Kasumi-1 (cell line): ENCODE measurements around the gene ANKDD1A.

Experiments
- DNase-seq, 2 experiments: peaks; one replicate each; lab custom pipeline; 2025; lab: John Stamatoyannopoulos, UW

Gene ANKDD1A

DNA sequence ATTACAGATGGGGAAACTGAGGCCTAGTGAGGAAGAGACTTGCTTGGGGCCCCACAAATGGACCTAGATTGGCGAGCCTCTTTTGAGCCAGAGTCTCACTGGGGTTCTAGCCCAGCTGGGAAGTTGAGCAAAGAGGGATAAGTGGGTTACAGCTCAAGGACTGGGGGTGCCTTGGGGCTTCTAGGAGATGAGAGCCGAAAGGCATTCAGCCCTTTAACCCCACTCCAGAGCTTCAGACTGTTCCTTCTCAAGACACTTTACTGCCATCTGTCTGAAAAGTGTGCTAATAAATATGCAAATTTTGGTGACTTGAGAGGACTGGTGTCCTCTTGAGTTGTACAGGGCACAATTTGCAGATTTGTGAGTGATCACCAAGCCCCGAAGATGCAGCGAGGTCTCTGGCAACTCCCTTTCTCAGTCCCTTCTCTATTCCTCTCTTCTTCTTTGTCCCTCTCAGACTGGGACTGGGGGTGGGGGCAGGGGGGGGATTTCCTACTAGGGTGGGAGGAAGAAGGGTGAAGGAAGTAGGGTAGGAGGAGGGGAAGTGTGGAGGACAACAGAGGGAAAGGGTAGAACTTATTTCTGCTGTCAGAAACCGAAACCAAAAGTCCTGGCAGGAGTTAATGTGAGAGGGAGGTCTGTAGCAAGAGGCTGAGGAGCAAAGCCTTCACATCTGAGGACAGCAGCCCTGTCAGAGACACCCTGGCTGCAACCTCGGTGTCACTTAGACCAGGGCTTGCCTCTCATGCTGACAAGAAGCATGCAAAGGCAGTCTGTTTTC lies 16.2 kb upstream of the ANKDD1A start:
- DNase-seq: peak; percentile 92 to 94

- DNase-seq: no peak
These were observed 15.2 kb upstream of the ANKDD1A start for GRCh38 chr15:64896371-64897069.

DNA sequence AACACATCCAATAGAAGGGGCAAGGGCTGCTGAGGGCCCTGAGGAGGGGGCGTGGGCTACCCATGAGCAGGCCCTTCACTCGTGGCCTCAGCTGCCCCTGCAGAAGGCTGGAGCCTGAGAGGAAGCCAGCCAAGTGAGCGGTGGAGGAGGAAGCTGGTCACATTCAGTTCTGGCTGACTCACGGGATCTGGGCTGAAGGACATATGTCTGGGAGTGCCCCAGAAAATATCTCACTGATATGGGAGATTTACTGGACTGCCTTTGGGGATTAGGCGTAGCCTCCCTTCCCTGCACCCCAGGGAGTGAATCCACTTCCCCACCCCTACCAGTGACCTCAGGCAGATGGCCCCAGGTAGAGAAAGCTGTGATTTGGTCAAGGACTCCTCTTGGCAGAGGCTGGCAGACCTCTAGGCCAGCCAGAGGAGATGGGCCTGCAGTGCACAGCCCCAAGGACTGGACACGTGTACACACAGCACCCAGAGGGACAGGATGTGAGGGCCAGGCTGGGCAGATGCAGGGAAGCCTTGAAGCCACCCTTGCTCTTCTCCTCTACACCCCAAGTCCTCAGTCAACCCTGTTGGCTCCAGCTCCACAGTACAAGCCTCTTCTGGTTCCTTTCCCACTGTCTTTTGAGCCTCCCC lies 14.2 kb upstream of the ANKDD1A start:
- peak; percentile 28 to 36 for DNase-seq

DNA sequence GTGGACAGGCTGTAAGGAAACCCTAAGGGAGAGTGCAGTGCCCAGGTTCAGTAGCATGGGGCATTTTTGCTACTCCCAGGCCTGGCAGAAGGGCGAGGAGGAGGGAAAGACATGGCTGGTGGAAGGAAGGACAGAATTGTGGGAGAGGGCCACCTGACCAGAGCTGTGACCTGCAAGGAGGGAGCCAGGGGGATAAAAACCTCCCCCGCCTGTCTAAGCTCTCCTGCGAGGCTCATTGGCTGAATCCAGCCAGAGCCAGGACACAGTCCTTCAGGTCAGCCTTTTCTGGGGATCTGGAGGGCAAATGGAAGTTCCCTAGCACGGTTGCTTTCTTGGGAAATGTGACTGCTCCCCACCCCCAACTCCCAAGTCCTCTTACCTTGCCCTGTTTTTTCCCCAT lies 13.3 kb upstream of the ANKDD1A start:
- no peak for DNase-seq

DNA sequence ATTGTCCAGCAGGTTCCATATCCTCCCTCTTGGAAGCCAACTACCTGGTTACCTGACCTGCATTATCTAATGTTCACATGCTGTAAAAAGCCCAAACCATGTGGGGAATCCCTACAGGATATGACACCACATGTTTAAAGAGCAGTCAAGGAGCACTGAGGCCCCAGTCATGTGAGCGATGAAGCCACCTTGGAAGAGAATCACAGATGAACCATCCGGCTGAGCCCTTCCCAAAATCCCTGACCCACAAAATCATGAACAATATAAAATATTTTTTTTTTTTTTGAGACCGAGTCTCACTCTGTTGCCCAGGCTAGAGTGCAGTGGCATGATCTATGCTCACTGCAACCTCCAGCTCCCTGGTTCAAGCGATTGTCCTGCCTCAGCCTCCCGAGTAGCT lies 10.6 kb upstream of the ANKDD1A start:
- DNase-seq: no peak

DNA sequence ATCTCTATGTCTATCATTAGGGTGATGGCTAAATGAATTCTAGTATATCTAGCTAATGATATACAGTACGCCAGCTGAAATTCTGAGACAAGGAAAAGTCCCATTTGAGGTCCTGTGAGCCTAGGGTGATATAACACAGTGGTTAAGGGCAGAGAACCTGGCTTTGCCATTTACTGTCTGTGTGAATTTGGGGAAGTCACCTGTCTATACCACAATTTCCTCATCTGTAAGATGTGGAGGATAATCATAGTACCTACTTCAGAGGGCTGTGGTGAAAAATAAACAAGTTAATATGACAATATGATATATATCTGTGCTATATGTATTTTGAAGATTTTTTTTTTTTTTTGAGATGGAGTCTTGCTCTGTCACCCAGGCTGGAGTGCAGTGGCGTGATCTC lies 9.8 kb upstream of the ANKDD1A start:
- DNase-seq: no peak

GRCh38 chr15:64902863-64903262 lies 8.8 kb upstream of the ANKDD1A start:
- no peak for DNase-seq

GRCh38 chr15:64903326-64903950 lies 8.3 kb upstream of the ANKDD1A start:
- no peak for DNase-seq

GRCh38 chr15:64904189-64904588 lies 7.5 kb upstream of the ANKDD1A start:
- DNase-seq: no peak

- DNase-seq: peak; percentile 82 to 87
These were observed 6.4 kb upstream of the ANKDD1A start for GRCh38 chr15:64905119-64905831.

DNA sequence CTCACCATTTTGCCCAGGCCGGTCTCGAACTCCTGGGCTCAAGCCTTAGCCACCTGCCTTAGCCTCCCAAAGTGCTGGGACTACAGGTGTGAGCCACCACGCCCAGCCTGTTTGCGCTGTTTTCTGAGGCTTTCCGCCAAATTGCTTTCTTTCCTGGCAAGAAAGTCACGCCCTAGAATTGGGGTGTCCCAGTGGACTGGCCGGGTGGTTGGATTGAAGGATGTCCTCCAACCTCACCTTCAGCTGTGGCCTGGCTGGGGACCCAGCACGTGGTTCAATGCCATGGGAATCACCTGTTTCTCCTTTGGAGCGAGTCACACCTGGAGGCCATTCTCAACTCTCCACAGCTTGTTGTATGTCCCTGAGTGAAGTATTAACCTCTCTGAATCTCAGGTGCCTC lies 5.8 kb upstream of the ANKDD1A start:
- no peak for DNase-seq

- DNase-seq: no peak
These were observed 5.3 kb upstream of the ANKDD1A start for GRCh38 chr15:64906402-64906801.

GRCh38 chr15:64907991-64908390 lies 3.7 kb upstream of the ANKDD1A start:
- DNase-seq: no peak

GRCh38 chr15:64909546-64909945 lies 2.2 kb upstream of the ANKDD1A start:
- no peak for DNase-seq

GRCh38 chr15:64912379-64913325 lies 950 bp downstream of the ANKDD1A start:
- no peak for DNase-seq

DNA sequence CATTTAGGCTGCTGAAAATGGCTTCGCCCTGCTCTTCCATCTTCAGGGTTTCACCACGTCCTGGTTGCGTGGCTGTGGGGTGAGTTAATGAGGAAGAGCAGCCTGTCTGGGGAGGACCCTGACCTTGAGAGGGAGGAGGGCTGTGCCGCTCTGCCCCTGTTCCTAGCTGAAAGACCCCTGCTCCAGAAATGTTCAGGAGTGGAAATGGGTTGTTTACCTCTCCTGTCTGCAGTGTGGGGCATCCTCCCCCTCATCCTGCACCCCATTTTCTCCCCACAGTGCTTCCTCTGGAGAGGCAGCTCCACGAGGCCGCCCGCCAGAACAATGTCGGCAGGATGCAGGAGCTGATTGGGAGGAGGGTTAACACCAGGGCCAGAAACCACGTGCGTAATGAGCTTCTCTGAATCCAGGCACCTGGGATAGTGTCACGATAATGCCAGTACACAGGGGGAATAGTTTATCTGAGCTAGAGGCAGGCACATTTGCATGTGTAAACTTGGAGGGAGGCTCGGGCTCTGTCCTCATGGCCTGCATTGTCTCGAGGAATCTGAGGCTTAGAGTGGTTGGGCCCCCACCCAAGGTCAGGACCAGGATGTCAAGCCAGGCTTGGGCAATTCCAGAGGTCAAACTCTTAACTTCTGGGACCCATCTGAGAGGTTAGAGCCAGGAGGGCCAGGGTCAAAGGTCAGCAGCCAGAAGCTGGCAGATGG lies 4.0 kb downstream of the ANKDD1A start:
- no peak for DNase-seq

- DNase-seq: no peak
These were observed 4.7 kb downstream of the ANKDD1A start for GRCh38 chr15:64916365-64916764.

DNA sequence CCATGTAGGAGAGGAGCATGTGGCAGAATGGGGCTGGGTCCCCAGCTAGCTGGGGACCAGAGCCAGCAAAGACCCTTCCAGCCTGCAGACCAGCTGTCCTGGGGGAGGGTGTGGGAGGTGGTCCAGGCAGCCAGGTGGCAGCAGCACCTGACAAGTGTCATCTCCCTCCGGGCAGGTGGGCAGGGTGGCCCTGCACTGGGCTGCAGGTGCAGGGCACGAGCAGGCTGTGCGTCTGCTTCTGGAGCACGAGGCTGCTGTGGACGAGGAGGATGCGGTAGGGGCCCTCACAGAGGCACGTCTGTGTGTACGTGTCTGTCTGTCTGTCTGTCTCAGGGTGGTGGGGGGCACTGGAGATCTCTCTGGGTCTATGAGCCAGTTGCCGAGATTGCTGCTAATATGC lies 5.5 kb downstream of the ANKDD1A start:
- DNase-seq: no peak

- no peak for DNase-seq
These were observed 8.0 kb downstream of the ANKDD1A start for GRCh38 chr15:64919721-64920120.

DNA sequence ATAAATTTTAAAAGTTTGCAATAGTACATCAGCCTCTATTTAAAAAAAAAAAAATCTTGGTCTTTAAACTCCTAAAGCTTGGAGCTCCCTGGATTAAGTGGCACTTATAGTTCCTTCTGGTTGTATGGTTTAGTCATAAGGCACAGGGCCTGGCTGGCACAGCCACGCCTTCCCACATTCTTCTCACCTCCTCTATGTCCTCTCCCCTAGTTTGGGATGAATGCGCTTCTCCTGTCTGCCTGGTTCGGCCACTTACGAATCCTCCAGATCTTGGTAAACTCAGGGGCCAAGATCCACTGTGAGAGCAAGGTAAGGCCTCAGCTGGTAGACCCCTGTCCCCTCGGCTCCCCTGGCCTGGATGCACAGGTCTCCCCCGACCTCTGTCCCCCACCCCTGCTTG lies 10.0 kb downstream of the ANKDD1A start:
- DNase-seq: no peak
